Common myeloid progenitor, CD34-positive (primary cell): Measurements from ENCODE around the gene IBTK.
A peak's percentile ranks its signal among the peaks of the same experiment; 100 is the strongest.

Experiments used
- CTCF ChIA-PET: fragments of 350-600 bp; sonication (Branson Sonifier 250); formaldehyde crosslinking; loops from one replicate; lab custom pipeline; 2021; ENCODE audit warnings: antibody characterized with exemption; lab: Charles Lee
- POLR2A ChIA-PET: fragments of 350-600 bp; sonication (Branson Sonifier 250); formaldehyde crosslinking; loops from one replicate; lab custom pipeline; 2021; ENCODE audit warnings: antibody characterized with exemption; lab: Charles Lee
- DNase-seq, 3 donors: peaks; one replicate each; pipeline versions ENCODE4 v3.0.0 to v3.0.0-alpha.2; 2013
- H3K27ac ChIP-seq, 2 experiments: 1 replicate in 1 of 2; 2 replicates in 1 of 2; pipeline ENCODE4 v1.7.0; 2013; ENCODE audit warnings: inconsistent platforms in 2 of 2, low read length in 2 of 2, mild to moderate bottlenecking in 2 of 2, low read depth in 1 of 2, moderate library complexity in 1 of 2; ENCODE audit not compliant: severe bottlenecking in 2 of 2, insufficient read depth in 1 of 2, poor library complexity in 1 of 2
- H3K27me3 ChIP-seq, 5 experiments: replicated peaks in 2 of 5; 1 replicate in 3 of 5; 2 replicates in 2 of 5; pipeline versions ENCODE4 v1.6.1 to v1.7.0; 2013; ENCODE audit warnings: low read length in 4 of 5, mild to moderate bottlenecking in 2 of 5, moderate library complexity in 2 of 5, inconsistent platforms in 1 of 5; ENCODE audit not compliant: insufficient read depth in 5 of 5, control insufficient read depth in 4 of 5
- H3K36me3 ChIP-seq, 4 experiments: 1 replicate in 2 of 4; 2 replicates in 2 of 4; pipeline versions ENCODE4 v1.6.1 to v1.7.0; 2013; ENCODE audit warnings: low read length in 3 of 4, control low read depth in 1 of 4, mild to moderate bottlenecking in 1 of 4; ENCODE audit not compliant: control insufficient read depth in 4 of 4, insufficient read depth in 4 of 4
- H3K4me1 ChIP-seq, 4 experiments: 1 replicate in 3 of 4; 2 replicates in 1 of 4; pipeline versions ENCODE4 v1.6.1 to v1.7.1; 2013; ENCODE audit warnings: low read length in 3 of 4, mild to moderate bottlenecking in 3 of 4, control low read depth in 1 of 4, inconsistent platforms in 1 of 4, moderate library complexity in 1 of 4; ENCODE audit not compliant: control insufficient read depth in 4 of 4, insufficient read depth in 4 of 4; ENCODE audit errors: control extremely low read depth in 1 of 4
- H3K4me3 ChIP-seq, 7 experiments: 1 replicate in 4 of 7; 2 replicates in 3 of 7; pipeline versions ENCODE4 v1.5.1 to v1.7.0; 2013; ENCODE audit warnings: mild to moderate bottlenecking in 7 of 7, low read length in 6 of 7, moderate library complexity in 6 of 7, inconsistent platforms in 2 of 7, low read depth in 2 of 7, control low read depth in 1 of 7; ENCODE audit not compliant: insufficient read depth in 4 of 7, control insufficient read depth in 1 of 7; ENCODE audit errors: extremely low read depth in 1 of 7
- H3K9me3 ChIP-seq, 5 experiments: 1 replicate in 4 of 5; 2 replicates in 1 of 5; pipeline versions ENCODE4 v1.6.1 to v1.7.1; 2013; ENCODE audit warnings: low read length in 4 of 5, mild to moderate bottlenecking in 2 of 5, inconsistent platforms in 1 of 5, low read depth in 1 of 5, moderate library complexity in 1 of 5; ENCODE audit not compliant: control insufficient read depth in 4 of 5, insufficient read depth in 2 of 5; ENCODE audit errors: control extremely low read depth in 1 of 5
- WGBS: methylation state at CpG from one replicate; pipeline ENCODE4 v1.1.5; 2013; ENCODE audit not compliant: insufficient coverage; 5-methylcytosine and 5-hydroxymethylcytosine counted together

The IBTK gene

DNA sequence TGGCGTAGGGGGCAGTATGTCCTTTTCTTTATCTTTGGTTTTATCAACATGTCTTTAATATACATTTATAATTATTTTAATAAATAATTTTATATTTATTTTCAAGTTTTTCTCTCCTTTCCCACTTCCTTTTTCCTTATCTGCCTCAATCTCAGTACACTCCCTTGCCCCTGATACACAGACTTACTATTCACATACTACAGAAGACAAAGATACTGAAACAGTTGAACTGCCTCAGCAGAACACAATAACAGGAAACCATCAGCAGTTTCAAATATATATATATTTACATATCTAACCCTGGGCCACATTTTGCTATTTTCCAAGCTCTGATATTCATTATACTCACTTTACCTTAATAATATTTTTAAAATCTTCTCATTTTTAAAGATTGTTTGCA is 19.8 kb downstream of the IBTK start:
- Histone ChIP-seq H3K9me3 (no peaks in the 10 kb centered on the region), H3K4me1 (peaks cover 0 to 4% (median 0%) of the 10 kb centered on the region in 4 experiments), H3K27me3 (no peaks in the 10 kb centered on the region), H3K27ac (peak overlapping the region in 1 of 2 experiments; percentile 25), H3K36me3 (peaks cover 14 to 50% (median 32%) of the 10 kb centered on the region in 4 experiments), H3K4me3 (no peak overlapping the region)
- ChIA-PET POLR2A (no interaction called here), CTCF (no interaction called here)
- no CpG with 5 or more reads among the region's 1 CpG for WGBS
- peak in 2 of 3 donors; percentile 29 to 48 for DNase-seq

- POLR2A ChIA-PET: no interaction called here
- Histone ChIP-seq H3K27me3 (no peaks in the 10 kb centered on the region), H3K27ac (no peak overlapping the region), H3K9me3 (no peaks in the 10 kb centered on the region), H3K4me3 (no peak overlapping the region), H3K36me3 (peaks cover 16 to 61% (median 40%) of the 10 kb centered on the region in 4 experiments), H3K4me1 (no peaks in the 10 kb centered on the region)
- CTCF ChIA-PET: no interaction called here
- DNase-seq: no peak
- WGBS: no CpG with 5 or more reads among the region's 2 CpGs
Observed at GRCh38 chr6:82220167-82220566, 27.4 kb downstream of the IBTK start.

- ChIA-PET POLR2A (no interaction called here), CTCF (no interaction called here)
- Histone ChIP-seq H3K27ac (no peak overlapping the region), H3K36me3 (peaks cover 19 to 61% (median 37%) of the 10 kb centered on the region in 4 experiments), H3K4me1 (no peaks in the 10 kb centered on the region), H3K9me3 (no peaks in the 10 kb centered on the region), H3K4me3 (no peak overlapping the region), H3K27me3 (no peaks in the 10 kb centered on the region)
- WGBS: no CpG with 5 or more reads among the region's 1 CpG
- DNase-seq: no peak
Observed at GRCh38 chr6:82217018-82217586, 30.4 kb downstream of the IBTK start.

- no peaks in the 10 kb centered on the region for H3K9me3 ChIP-seq
- no peak for DNase-seq
- H3K4me3 ChIP-seq: no peak overlapping the region
- H3K27ac ChIP-seq: no peak overlapping the region
- CTCF ChIA-PET: no interaction called here
- H3K36me3 ChIP-seq: peaks cover 19 to 61% (median 36%) of the 10 kb centered on the region in 4 experiments
- no CpG with 5 or more reads among the region's 2 CpGs for WGBS
- H3K27me3 ChIP-seq: no peaks in the 10 kb centered on the region
- no peaks in the 10 kb centered on the region for H3K4me1 ChIP-seq
- POLR2A ChIA-PET: no interaction called here
Observed at GRCh38 chr6:82216549-82216948, 31.0 kb downstream of the IBTK start.

GRCh38 chr6:82211326-82211725 is 36.2 kb downstream of the IBTK start:
- Histone ChIP-seq H3K36me3 (peaks cover 18 to 52% (median 35%) of the 10 kb centered on the region in 4 experiments), H3K4me1 (peaks cover 0 to 4% (median 0%) of the 10 kb centered on the region in 4 experiments), H3K4me3 (no peak overlapping the region), H3K27ac (no peak overlapping the region), H3K27me3 (no peaks in the 10 kb centered on the region), H3K9me3 (peaks cover 0 to 2% (median 0%) of the 10 kb centered on the region in 5 experiments)
- CTCF ChIA-PET: no interaction called here
- no CpG with 5 or more reads among the region's 2 CpGs for WGBS
- no peak for DNase-seq
- POLR2A ChIA-PET: no interaction called here

DNA sequence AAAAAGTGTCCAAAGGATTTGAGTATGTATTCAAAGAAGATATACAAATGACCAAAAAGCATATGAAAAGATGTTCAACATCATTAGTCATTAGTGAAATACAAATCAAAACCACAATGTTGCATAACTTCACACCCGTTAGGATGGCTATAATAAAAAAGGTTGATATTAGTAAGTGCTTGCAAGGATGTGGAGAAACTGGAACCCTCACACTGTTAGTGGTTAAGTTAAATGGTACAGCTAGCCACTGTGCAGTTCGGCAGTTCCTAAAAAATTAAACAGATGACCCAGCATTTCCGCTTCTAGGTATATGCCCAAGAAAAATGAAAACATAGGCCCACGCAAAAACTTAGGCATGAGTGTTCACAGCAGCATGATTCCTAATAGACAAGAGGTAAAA is 38.6 kb downstream of the IBTK start:
- WGBS: 50% methylated on average over 1 of the region's 4 CpGs
- H3K36me3 ChIP-seq: peaks cover 13 to 42% (median 23%) of the 10 kb centered on the region in 4 experiments
- H3K27me3 ChIP-seq: no peaks in the 10 kb centered on the region
- no peak overlapping the region for H3K27ac ChIP-seq
- peaks cover 0 to 2% (median 0%) of the 10 kb centered on the region in 5 experiments for H3K9me3 ChIP-seq
- ChIA-PET POLR2A (no interaction called here), CTCF (no interaction called here)
- DNase-seq: no peak
- H3K4me1 ChIP-seq: peaks cover 0 to 9% (median 0%) of the 10 kb centered on the region in 4 experiments
- no peak overlapping the region for H3K4me3 ChIP-seq

DNA sequence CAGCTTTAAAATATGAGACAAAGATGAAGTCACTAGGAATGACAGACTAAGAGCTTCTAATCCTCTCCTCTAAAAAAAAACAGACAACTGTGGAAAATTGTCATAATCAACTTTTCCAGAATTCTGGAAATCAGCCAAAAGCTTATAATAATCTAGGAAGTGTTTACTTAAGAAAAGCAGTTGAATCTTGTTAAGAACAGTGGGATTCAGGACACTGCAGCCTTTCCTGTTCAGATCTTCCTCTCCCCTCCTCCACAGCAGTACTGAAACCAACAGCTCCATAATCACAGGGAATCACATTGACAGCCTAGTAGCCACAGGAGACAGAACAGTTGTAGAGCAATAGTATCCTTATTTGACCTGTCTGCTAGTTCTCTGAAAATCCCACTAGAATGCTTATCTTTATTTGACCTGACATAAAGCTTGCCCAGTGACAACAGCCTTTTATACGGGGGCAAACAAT is 41.6 kb downstream of the IBTK start:
- ChIA-PET CTCF (no interaction called here), POLR2A (interaction anchor here (0.6 to 1.2 kb wide), 2 partner anchors 10 to 43 kb away, joined by 3 to 5 read pairs; no protein-coding TSS in a partner anchor)
- H3K27ac ChIP-seq: peak overlapping the region; percentile 51 to 66
- H3K27me3 ChIP-seq: no peaks in the 10 kb centered on the region
- H3K9me3 ChIP-seq: peaks cover 0 to 2% (median 0%) of the 10 kb centered on the region in 5 experiments
- peak; percentile 34 to 81 (median 55) for DNase-seq
- peaks cover 0 to 9% (median 0%) of the 10 kb centered on the region in 4 experiments for H3K4me1 ChIP-seq
- WGBS: no CpG with 5 or more reads among the region's 1 CpG
- peaks cover 12 to 49% (median 30%) of the 10 kb centered on the region in 4 experiments for H3K36me3 ChIP-seq
- no peak overlapping the region for H3K4me3 ChIP-seq
